Gastrocnemius medialis (tissue), 4 donors: ENCODE results near the gene BUB1.
"Not testable (repeated sequence)": the region's sequence is repeated elsewhere in the genome, so short reads cannot be mapped to it uniquely, and the experiment has no call there.

Source experiments
- CTCF ChIP-seq, 5 experiments: fragments of 450-650 bp in 3 of 5; fragments of 200-600 bp in 2 of 5; sonication (generic) in 2 of 5; IDR thresholded peaks in 4 of 5; conservative IDR thresholded peaks in 1 of 5; 1 replicate in 4 of 5; 2 replicates in 1 of 5; pipeline ENCODE4 v1.5.1; 2016 to 2019; ENCODE audit warnings: antibody characterized with exemption in 5 of 5, mild to moderate bottlenecking in 3 of 5, moderate library complexity in 3 of 5
- POLR2A ChIP-seq, 2 donors: fragments of 450-650 bp; IDR thresholded peaks; one replicate each; pipeline ENCODE4 v1.6.1; 2017; ENCODE audit warnings: antibody characterized with exemption in 2 of 2, mild to moderate bottlenecking in 2 of 2, moderate library complexity in 2 of 2

DNA sequence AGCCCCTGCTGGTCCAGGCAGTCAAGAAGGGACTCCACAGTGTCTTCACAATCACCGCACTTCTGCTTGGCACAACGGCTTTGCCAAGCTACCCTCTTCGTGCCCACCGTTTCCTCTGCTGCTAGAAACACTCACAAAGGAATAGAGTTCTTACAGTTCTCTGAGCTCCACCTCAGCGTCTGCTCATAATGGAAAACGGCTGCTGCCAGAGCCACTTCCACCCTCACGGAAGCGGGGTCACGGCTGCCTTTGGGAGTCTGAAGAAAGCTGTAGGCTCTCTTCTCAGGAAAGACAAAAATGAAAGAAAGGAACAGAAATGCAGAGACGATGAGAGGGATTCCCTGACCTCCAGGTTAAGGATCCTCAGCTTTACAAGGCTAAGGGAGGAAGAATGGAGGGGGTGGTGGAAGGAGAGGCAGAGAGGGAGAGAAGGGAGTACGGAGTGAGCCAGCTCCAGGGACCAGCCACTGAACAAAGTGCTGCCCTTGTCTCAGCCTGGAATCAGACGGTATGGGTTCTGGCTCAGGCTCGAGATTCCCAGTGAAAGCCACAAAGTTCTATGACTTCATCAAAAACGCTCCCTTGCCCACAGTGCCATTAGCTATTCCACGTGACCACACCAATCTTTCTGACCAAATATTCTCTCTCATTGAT, 88.1 kb downstream of the BUB1 start:
- not testable (repeated sequence) for TF ChIP-seq CTCF (IDR thresholded peaks at IDR 0.05 in 4 of 5, conservative IDR thresholded peaks at IDR 0.05 in 1 of 5); POLR2A (IDR thresholded peaks at IDR 0.05)
